Skeletal muscle tissue (tissue), 4 donors: ENCODE results near the gene PALLD. TPM values are rescaled to one million over a fixed set of nuclear protein-coding genes. Genes with fewer than 3 reads are reported as not detected.

Source experiments
- H3K27ac ChIP-seq: one replicate; pipeline ENCODE4 v1.7.0; 2013; ENCODE audit warnings: mild to moderate bottlenecking, low read depth, low read length, inconsistent platforms
- H3K27me3 ChIP-seq, 3 donors: one replicate each; pipeline ENCODE4 v1.7.0; 2013; ENCODE audit warnings: low read length in 3 of 3; ENCODE audit not compliant: control insufficient read depth in 3 of 3, insufficient read depth in 3 of 3
- H3K36me3 ChIP-seq, 3 donors: one replicate each; pipeline ENCODE4 v1.7.0; 2013; ENCODE audit warnings: low read length in 3 of 3; ENCODE audit not compliant: control insufficient read depth in 3 of 3, insufficient read depth in 3 of 3
- H3K4me1 ChIP-seq, 3 donors: one replicate each; pipeline ENCODE4 v1.7.0; 2013; ENCODE audit warnings: low read length in 3 of 3, mild to moderate bottlenecking in 3 of 3; ENCODE audit not compliant: control insufficient read depth in 3 of 3, insufficient read depth in 3 of 3
- H3K4me3 ChIP-seq, 3 donors: one replicate each; pipeline ENCODE4 v1.7.0; 2013; ENCODE audit warnings: low read length in 3 of 3
- H3K9ac ChIP-seq, 3 donors: one replicate each; pipeline ENCODE4 v1.7.0; 2013; ENCODE audit warnings: low read length in 3 of 3, mild to moderate bottlenecking in 3 of 3, moderate library complexity in 2 of 3, low read depth in 1 of 3
- H3K9me3 ChIP-seq, 3 donors: one replicate each; pipeline ENCODE4 v1.7.0; 2013; ENCODE audit warnings: low read length in 3 of 3; ENCODE audit not compliant: control insufficient read depth in 3 of 3
- total RNA-seq: library from RNA; depleted of rRNA; stranded (reverse); fragments of >200 nt; gene quantifications from one replicate; pipeline ENCODE4 v1.2.3, GENCODE V29; 2014
- donor health status: Osteomylitis.

Gene PALLD
- total RNA-seq, 1 donor from 2014 or later: 140 TPM

- H3K27ac ChIP-seq: no peak overlapping the region
- H3K9ac ChIP-seq: no peak overlapping the region
- H3K36me3 ChIP-seq: peaks cover 7 to 35% (median 22%) of the 10 kb centered on the region in 3 donors
- no peaks in the 10 kb centered on the region for H3K9me3 ChIP-seq
- H3K27me3 ChIP-seq: no peaks in the 10 kb centered on the region
- peaks cover 0 to 6% (median 0%) of the 10 kb centered on the region in 3 donors for H3K4me1 ChIP-seq
- H3K4me3 ChIP-seq: no peak overlapping the region
Observed at GRCh38 chr4:168917138-168917779, 420.4 kb downstream of the PALLD start.

- H3K27ac ChIP-seq: no peak overlapping the region
Observed at GRCh38 chr4:168919706-168920324, 423.0 kb downstream of the PALLD start.

GRCh38 chr4:168920441-168921065 is 423.7 kb downstream of the PALLD start:
- peaks cover 10 to 41% (median 36%) of the 10 kb centered on the region in 3 donors for H3K36me3 ChIP-seq
- H3K27ac ChIP-seq: no peak overlapping the region
- no peak overlapping the region for H3K9ac ChIP-seq
- no peaks in the 10 kb centered on the region for H3K27me3 ChIP-seq
- H3K4me3 ChIP-seq: no peak overlapping the region
- peaks cover 0 to 6% (median 0%) of the 10 kb centered on the region in 3 donors for H3K4me1 ChIP-seq
- H3K9me3 ChIP-seq: no peaks in the 10 kb centered on the region

More at GRCh38 chr4:168919706-168920324, 423.0 kb downstream of the PALLD start:
- no peaks in the 10 kb centered on the region for H3K9me3 ChIP-seq
- no peak overlapping the region for H3K4me3 ChIP-seq
- H3K4me1 ChIP-seq: peaks cover 0 to 6% (median 0%) of the 10 kb centered on the region in 3 donors
- H3K27me3 ChIP-seq: no peaks in the 10 kb centered on the region
- no peak overlapping the region for H3K9ac ChIP-seq
- H3K36me3 ChIP-seq: peaks cover 6 to 35% (median 30%) of the 10 kb centered on the region in 3 donors

- no peak overlapping the region for H3K27ac ChIP-seq
- peaks cover 23 to 61% (median 57%) of the 10 kb centered on the region in 3 donors for H3K36me3 ChIP-seq
- no peaks in the 10 kb centered on the region for H3K27me3 ChIP-seq
- H3K9me3 ChIP-seq: no peaks in the 10 kb centered on the region
- H3K4me1 ChIP-seq: peaks cover 0 to 6% (median 0%) of the 10 kb centered on the region in 3 donors
- H3K4me3 ChIP-seq: no peak overlapping the region
- no peak overlapping the region for H3K9ac ChIP-seq
Observed at GRCh38 chr4:168923526-168924194, 426.8 kb downstream of the PALLD start.

- no peaks in the 10 kb centered on the region for H3K27me3 ChIP-seq
- no peaks in the 10 kb centered on the region for H3K9me3 ChIP-seq
- peaks cover 0 to 6% (median 0%) of the 10 kb centered on the region in 3 donors for H3K4me1 ChIP-seq
- no peak overlapping the region for H3K4me3 ChIP-seq
- no peak overlapping the region for H3K9ac ChIP-seq
- H3K36me3 ChIP-seq: peaks cover 23 to 65% (median 62%) of the 10 kb centered on the region in 3 donors
- H3K27ac ChIP-seq: no peak overlapping the region
Observed at GRCh38 chr4:168924667-168925066, 427.8 kb downstream of the PALLD start.

GRCh38 chr4:168925789-168926490 is 429.1 kb downstream of the PALLD start:
- H3K36me3 ChIP-seq: peaks cover 28 to 63% (median 57%) of the 10 kb centered on the region in 3 donors
- H3K9ac ChIP-seq: no peak overlapping the region
- no peaks in the 10 kb centered on the region for H3K4me1 ChIP-seq
- no peak overlapping the region for H3K27ac ChIP-seq
- no peaks in the 10 kb centered on the region for H3K9me3 ChIP-seq
- H3K27me3 ChIP-seq: no peaks in the 10 kb centered on the region
- H3K4me3 ChIP-seq: no peak overlapping the region

GRCh38 chr4:168928346-168928745 is 431.5 kb downstream of the PALLD start:
- no peaks in the 10 kb centered on the region for H3K4me1 ChIP-seq
- H3K9me3 ChIP-seq: peaks cover 0 to 4% (median 3%) of the 10 kb centered on the region in 3 donors
- H3K9ac ChIP-seq: no peak overlapping the region
- no peaks in the 10 kb centered on the region for H3K27me3 ChIP-seq
- H3K36me3 ChIP-seq: peaks cover 30 to 51% (median 47%) of the 10 kb centered on the region in 3 donors
- no peak overlapping the region for H3K27ac ChIP-seq
- no peak overlapping the region for H3K4me3 ChIP-seq

GRCh38 chr4:168928875-168929274 is 432.0 kb downstream of the PALLD start:
- no peak overlapping the region for H3K27ac ChIP-seq
- no peak overlapping the region for H3K9ac ChIP-seq
- H3K27me3 ChIP-seq: no peaks in the 10 kb centered on the region
- no peaks in the 10 kb centered on the region for H3K4me1 ChIP-seq
- H3K4me3 ChIP-seq: no peak overlapping the region
- H3K36me3 ChIP-seq: peaks cover 30 to 51% (median 47%) of the 10 kb centered on the region in 3 donors
- peaks cover 0 to 4% (median 3%) of the 10 kb centered on the region in 3 donors for H3K9me3 ChIP-seq

- H3K9me3 ChIP-seq: peaks cover 0 to 4% (median 3%) of the 10 kb centered on the region in 3 donors
- peaks cover 24 to 36% (median 33%) of the 10 kb centered on the region in 3 donors for H3K36me3 ChIP-seq
Observed at GRCh38 chr4:168930413-168931196, 433.8 kb downstream of the PALLD start.

More at GRCh38 chr4:168930413-168931196, 433.8 kb downstream of the PALLD start:
- H3K27me3 ChIP-seq: no peaks in the 10 kb centered on the region
- no peak overlapping the region for H3K4me3 ChIP-seq
- no peaks in the 10 kb centered on the region for H3K4me1 ChIP-seq
- no peak overlapping the region for H3K9ac ChIP-seq
- H3K27ac ChIP-seq: no peak overlapping the region
